ENCODE measurements around the gene CNN2. TPM values are rescaled to one million over a fixed set of nuclear protein-coding genes. Genes with fewer than 3 reads are reported as not detected.
A peak's percentile ranks its signal among the peaks of the same experiment; 100 is the strongest.

Gene CNN2
- total and polyA plus RNA-seq, 2 donors (not counting 1 experiment from before 2014, with no cell fraction given), result 198 to 301 TPM

DNA sequence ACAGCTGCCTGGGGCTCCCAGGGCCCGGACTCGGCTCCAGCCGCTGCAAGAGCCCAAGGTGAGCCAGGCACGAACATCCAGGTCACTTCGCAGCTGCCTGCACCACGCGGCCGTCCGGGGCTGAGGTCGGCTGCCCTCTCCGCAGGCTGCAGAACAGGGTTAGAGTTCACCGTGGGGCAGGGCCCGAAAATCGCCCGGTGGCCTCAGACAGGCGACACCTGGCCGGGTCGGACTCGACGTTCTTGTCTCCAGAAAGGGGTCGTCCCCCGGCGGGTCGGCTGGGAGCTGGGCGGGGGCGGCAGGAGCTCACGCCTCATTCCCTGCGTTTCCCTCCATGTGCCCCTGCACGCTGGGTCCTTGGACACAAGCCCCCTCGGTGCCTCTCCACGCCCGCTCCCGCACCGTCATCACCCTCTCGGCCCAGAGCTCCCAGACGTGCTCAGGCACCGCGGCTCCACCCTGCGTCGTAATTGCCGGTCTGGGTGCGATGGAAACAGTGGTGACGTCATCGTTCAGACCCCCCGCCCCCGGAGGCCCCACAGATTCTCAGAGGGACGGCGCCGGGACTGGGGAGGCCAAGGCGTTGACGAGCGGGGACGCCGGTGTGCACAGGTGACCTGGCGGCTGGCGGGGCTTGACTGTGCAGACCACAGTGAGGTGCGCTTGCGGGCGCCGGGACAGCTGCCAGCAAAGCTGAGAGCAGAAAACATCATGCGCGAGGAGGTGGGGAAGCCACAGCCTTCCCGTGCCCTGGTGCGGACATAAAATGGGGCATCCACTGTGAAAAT lies 30.2 kb upstream of the CNN2 start:
- peaks cover 0 to 10% of the 10 kb centered on the region in 2 experiments for H3K36me3 ChIP-seq (replicated peaks in 1 of 2; ENCODE audit: control extremely low read depth in 1 of 2, control insufficient read depth in 1 of 2, extremely low read depth in 1 of 2, insufficient read depth in 2 of 2, low read length in 1 of 2)
- H3K27ac ChIP-seq (ENCODE audit: low read length in 2 of 2), result no peak overlapping the region
- Mint-ChIP-seq H3K27ac (peak overlapping the region; percentile 84), H3K27me3 (peaks cover 21% of the 10 kb centered on the region), H3K4me3 (peak overlapping the region; percentile 73), H3K9me3 (ENCODE audit: insufficient read depth) (no peaks in the 10 kb centered on the region), H3K4me1 (peaks cover 12% of the 10 kb centered on the region)
- peak; percentile 62 for ATAC-seq (ENCODE audit: low read depth)
- peaks cover 0 to 6% (median 0%) of the 10 kb centered on the region in 3 donors for H3K9me3 ChIP-seq (ENCODE audit: control extremely low read depth in 1 of 3, control insufficient read depth in 2 of 3, insufficient read depth in 1 of 3, low read length in 2 of 3)
- intact Hi-C loops (cut with micrococcal nuclease), result no loop called here
- ChIA-PET CTCF (interaction anchor here (1.1 to 2.4 kb wide), 4 partner anchors 12 to 78 kb away, joined by 3 to 11 read pairs (median 4); partner anchors contain the start of gene WDR18), POLR2A (interaction anchor here (0.7 to 1.4 kb wide), 4 partner anchors 12 to 91 kb away, joined by 3 to 9 read pairs (median 5); partner anchors contain the start of genes CNN2 and WDR18)
- H3K27me3 ChIP-seq (replicated peaks in 1 of 4; ENCODE audit: control extremely low read depth in 1 of 4, control insufficient read depth in 3 of 4, insufficient read depth in 4 of 4, low read length in 3 of 4), result peaks cover 0 to 50% (median 26%) of the 10 kb centered on the region in 4 experiments
- TF ChIP-seq, protein P1, sequence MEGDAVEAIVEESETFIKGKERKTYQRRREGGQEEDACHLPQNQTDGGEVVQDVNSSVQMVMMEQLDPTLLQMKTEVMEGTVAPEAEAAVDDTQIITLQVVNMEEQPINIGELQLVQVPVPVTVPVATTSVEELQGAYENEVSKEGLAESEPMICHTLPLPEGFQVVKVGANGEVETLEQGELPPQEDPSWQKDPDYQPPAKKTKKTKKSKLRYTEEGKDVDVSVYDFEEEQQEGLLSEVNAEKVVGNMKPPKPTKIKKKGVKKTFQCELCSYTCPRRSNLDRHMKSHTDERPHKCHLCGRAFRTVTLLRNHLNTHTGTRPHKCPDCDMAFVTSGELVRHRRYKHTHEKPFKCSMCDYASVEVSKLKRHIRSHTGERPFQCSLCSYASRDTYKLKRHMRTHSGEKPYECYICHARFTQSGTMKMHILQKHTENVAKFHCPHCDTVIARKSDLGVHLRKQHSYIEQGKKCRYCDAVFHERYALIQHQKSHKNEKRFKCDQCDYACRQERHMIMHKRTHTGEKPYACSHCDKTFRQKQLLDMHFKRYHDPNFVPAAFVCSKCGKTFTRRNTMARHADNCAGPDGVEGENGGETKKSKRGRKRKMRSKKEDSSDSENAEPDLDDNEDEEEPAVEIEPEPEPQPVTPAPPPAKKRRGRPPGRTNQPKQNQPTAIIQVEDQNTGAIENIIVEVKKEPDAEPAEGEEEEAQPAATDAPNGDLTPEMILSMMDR (IDR thresholded peaks at IDR 0.05), result no peak
- TF ChIP-seq EZH2 (IDR thresholded peaks at IDR 0.05; ENCODE audit: borderline replicate concordance, insufficient read depth, low read depth, low read length, poor library complexity, severe bottlenecking), result no peak
- peak overlapping the region in 1 of 5 experiments; percentile 8 for H3K4me3 ChIP-seq (ENCODE audit: control extremely low read depth in 1 of 5, extremely low read depth in 1 of 5, insufficient read depth in 1 of 5, low read depth in 2 of 5, low read length in 4 of 5)
- 22% methylated on average over 64 of the region's 64 CpGs for WGBS (ENCODE audit: insufficient coverage)
- H3K4me1 ChIP-seq (ENCODE audit: control insufficient read depth in 2 of 2, insufficient read depth in 2 of 2, low read length in 2 of 2), result peaks cover 16 to 17% of the 10 kb centered on the region in 2 donors
- no peak overlapping the region for H2AFZ ChIP-seq (ENCODE audit: insufficient read depth, low read depth, low read length, poor library complexity, severe bottlenecking)
- H3K9ac ChIP-seq (ENCODE audit: low read length), result no peak overlapping the region
- H3K79me2 ChIP-seq (ENCODE audit: control insufficient read depth, insufficient read depth, low read length), result no peaks in the 10 kb centered on the region
- peak overlapping the region; percentile 57 for H3K4me2 ChIP-seq (replicated peaks; ENCODE audit: low read depth, low read length, poor library complexity, severe bottlenecking)
- peaks cover 14% of the 10 kb centered on the region for H4K20me1 ChIP-seq (ENCODE audit: control insufficient read depth, insufficient read depth, low read length, poor library complexity, severe bottlenecking)
- DNase-seq, result peak; percentile 77

DNA sequence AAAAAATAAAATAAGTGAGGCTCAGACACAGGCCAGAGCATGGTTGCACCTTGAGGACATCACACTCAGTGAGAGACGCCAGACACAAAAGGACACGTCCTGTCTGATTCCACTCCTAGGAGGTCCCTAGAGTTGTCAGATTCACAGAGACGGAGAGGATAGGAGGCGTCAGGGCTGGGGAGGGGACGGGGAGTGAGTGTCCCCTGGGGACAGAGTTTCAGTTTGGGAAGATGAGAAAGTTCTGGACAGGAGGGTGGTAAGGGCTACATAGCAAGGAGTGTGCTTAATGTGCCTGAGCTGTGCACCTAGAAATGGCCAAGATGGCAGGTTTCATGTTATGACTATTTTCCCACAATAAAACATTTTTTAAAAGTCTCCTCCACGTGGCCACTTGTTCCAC lies 28.3 kb upstream of the CNN2 start:
- WGBS (ENCODE audit: insufficient coverage), result 70% methylated on average over 4 of the region's 6 CpGs
- H3K27me3 Mint-ChIP-seq, result peaks cover 27% of the 10 kb centered on the region
- Histone ChIP-seq H2AFZ (ENCODE audit: insufficient read depth, low read depth, low read length, poor library complexity, severe bottlenecking) (no peak overlapping the region), H4K20me1 (ENCODE audit: control insufficient read depth, insufficient read depth, low read length, poor library complexity, severe bottlenecking) (peaks cover 19% of the 10 kb centered on the region), H3K9me3 (ENCODE audit: control extremely low read depth in 1 of 3, control insufficient read depth in 2 of 3, insufficient read depth in 1 of 3, low read length in 2 of 3) (peaks cover 0 to 6% (median 0%) of the 10 kb centered on the region in 3 donors), H3K4me2 (replicated peaks; ENCODE audit: low read depth, low read length, poor library complexity, severe bottlenecking) (no peak overlapping the region), H3K36me3 (replicated peaks in 1 of 2; ENCODE audit: control extremely low read depth in 1 of 2, control insufficient read depth in 1 of 2, extremely low read depth in 1 of 2, insufficient read depth in 2 of 2, low read length in 1 of 2) (peaks cover 0 to 7% of the 10 kb centered on the region in 2 experiments), H3K27ac (ENCODE audit: low read length in 2 of 2) (no peak overlapping the region), H3K4me1 (ENCODE audit: control insufficient read depth in 2 of 2, insufficient read depth in 2 of 2, low read length in 2 of 2) (peaks cover 22 to 23% of the 10 kb centered on the region in 2 donors), H3K27me3 (replicated peaks in 1 of 4; ENCODE audit: control extremely low read depth in 1 of 4, control insufficient read depth in 3 of 4, insufficient read depth in 4 of 4, low read length in 3 of 4) (peaks cover 0 to 65% (median 34%) of the 10 kb centered on the region in 4 experiments), H3K4me3 (ENCODE audit: control extremely low read depth in 1 of 5, extremely low read depth in 1 of 5, insufficient read depth in 1 of 5, low read depth in 2 of 5, low read length in 4 of 5) (no peak overlapping the region), H3K9ac (ENCODE audit: low read length) (no peak overlapping the region), H3K79me2 (ENCODE audit: control insufficient read depth, insufficient read depth, low read length) (no peaks in the 10 kb centered on the region)
- H3K4me3 Mint-ChIP-seq, result no peak overlapping the region
- ChIA-PET POLR2A (no interaction called here), CTCF (interaction anchor here (1.2 to 2.4 kb wide), 5 partner anchors 14 to 196 kb away, joined by 3 to 11 read pairs (median 5); partner anchors contain the start of gene WDR18)
- TF ChIP-seq EZH2 (IDR thresholded peaks at IDR 0.05; ENCODE audit: borderline replicate concordance, insufficient read depth, low read depth, low read length, poor library complexity, severe bottlenecking), result no peak
- TF ChIP-seq, protein P1 (IDR thresholded peaks at IDR 0.05), result no peak
- peaks cover 16% of the 10 kb centered on the region for H3K4me1 Mint-ChIP-seq
- intact Hi-C loops (cut with micrococcal nuclease), result no loop called here
- H3K9me3 Mint-ChIP-seq (ENCODE audit: insufficient read depth), result no peaks in the 10 kb centered on the region
- DNase-seq, result no peak
- ATAC-seq (ENCODE audit: low read depth), result no peak
- peak overlapping the region; percentile 4 for H3K27ac Mint-ChIP-seq

All from B cell (primary cell).